ENCODE measurements around the gene TRIP10.
"Not testable (repeated sequence)": the region's sequence is repeated elsewhere in the genome, so short reads cannot be mapped to it uniquely, and the experiment has no call there.

The TRIP10 gene

DNA sequence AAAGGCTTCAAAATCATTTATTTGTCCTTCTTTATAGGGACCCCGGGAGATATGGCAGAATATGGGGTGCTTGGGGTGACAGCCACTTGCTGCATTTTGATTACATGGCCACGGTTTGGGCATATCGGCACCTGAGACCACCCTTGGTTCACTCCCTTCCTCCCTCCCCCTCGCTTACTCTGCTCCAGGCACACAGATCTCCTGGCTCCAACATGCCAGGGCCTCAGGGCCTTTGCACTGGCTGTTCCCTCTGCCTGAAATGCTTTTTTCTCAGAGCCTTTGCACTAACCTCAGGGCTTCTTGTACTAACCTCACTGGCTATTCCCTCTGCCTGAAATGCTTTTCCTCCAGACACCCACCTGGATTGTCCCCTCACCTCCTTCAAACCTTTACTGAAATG, 56.8 kb downstream of the TRIP10 start:
- H3K4me1 ChIP-seq (ENCODE audit: insufficient read depth, low read length): no peaks in the 10 kb centered on the region
- no peak overlapping the region for H3K4me3 ChIP-seq (ENCODE audit: low read length)
- no peaks in the 10 kb centered on the region for H3K36me3 ChIP-seq (ENCODE audit: insufficient read depth, low read length)
- H2AFZ ChIP-seq (ENCODE audit: low read depth, low read length): no peak overlapping the region
- no peaks in the 10 kb centered on the region for H3K27me3 ChIP-seq (ENCODE audit: insufficient read depth, low read length)
- peaks cover 3% of the 10 kb centered on the region for H3K9me3 ChIP-seq (ENCODE audit: low read length)

DNA sequence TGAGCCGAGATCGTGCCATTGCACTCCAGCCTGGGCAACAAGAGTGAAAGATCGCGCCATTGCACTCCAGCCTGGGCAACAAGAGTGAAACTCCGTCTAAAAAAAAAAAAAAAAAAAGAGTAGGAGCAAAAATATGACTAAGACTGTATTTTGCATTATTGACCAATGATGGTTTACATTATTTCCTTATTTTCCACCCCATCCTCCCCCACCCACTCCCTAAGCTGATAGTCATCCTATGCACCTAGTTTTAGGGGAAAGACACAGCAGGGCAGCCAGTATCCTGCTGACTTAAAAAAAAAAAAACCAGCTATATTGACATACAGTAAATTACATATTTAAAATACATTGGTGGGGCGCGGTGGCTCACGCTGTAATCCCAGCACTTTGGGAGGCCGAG, 58.2 kb downstream of the TRIP10 start:
- Histone ChIP-seq H3K9me3 (ENCODE audit: low read length) (no peaks in the 10 kb centered on the region), H2AFZ (ENCODE audit: low read depth, low read length) (no peak overlapping the region), H3K27me3 (ENCODE audit: insufficient read depth, low read length) (no peaks in the 10 kb centered on the region), H3K4me1 (ENCODE audit: insufficient read depth, low read length) (no peaks in the 10 kb centered on the region), H3K4me3 (ENCODE audit: low read length) (no peak overlapping the region), H3K36me3 (ENCODE audit: insufficient read depth, low read length) (no peaks in the 10 kb centered on the region)

- not testable (repeated sequence) for H2AFZ ChIP-seq (ENCODE audit: low read depth, low read length); H3K27me3 ChIP-seq (ENCODE audit: insufficient read depth, low read length); H3K4me1 ChIP-seq (ENCODE audit: insufficient read depth, low read length); H3K36me3 ChIP-seq (ENCODE audit: insufficient read depth, low read length); H3K4me3 ChIP-seq (ENCODE audit: low read length); H3K9me3 ChIP-seq (ENCODE audit: low read length)
Measured at GRCh38 chr19:6800160-6800790, 60.8 kb downstream of the TRIP10 start.

DNA sequence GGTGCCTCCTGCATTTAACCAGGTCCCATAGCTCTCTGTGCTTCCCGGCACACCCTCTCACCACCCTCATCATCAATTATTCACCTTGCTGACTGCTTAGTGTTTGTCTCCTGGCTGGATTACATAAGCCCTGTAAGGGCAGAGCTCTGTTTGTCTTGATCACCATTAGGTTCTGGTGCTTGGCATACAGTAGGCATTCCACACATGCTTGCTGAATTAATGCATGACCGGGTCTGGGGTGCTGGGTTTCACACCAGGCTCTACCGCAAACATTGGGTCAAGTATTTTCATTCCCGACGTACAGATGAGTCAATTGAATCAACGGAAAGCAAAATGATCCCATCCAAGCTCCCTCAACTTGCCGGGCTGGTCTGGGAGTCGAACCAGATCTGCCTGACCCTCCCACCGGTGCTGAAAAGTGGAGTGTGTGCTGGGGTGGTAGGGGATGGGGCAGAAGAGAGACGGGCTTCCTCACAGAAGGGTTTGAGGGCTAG, 61.6 kb downstream of the TRIP10 start:
- H3K9me3 ChIP-seq (ENCODE audit: low read length): no peaks in the 10 kb centered on the region
- H3K4me1 ChIP-seq (ENCODE audit: insufficient read depth, low read length): no peaks in the 10 kb centered on the region
- H2AFZ ChIP-seq (ENCODE audit: low read depth, low read length): no peak overlapping the region
- no peaks in the 10 kb centered on the region for H3K36me3 ChIP-seq (ENCODE audit: insufficient read depth, low read length)
- H3K27me3 ChIP-seq (ENCODE audit: insufficient read depth, low read length): no peaks in the 10 kb centered on the region
- no peak overlapping the region for H3K4me3 ChIP-seq (ENCODE audit: low read length)
